Stimulated activated naive CD8-positive, alpha-beta T cell treated with anti-CD3 and anti-CD28 coated beads, Interleukin-15, amount 100 ng/mL, for 72 hours (primary cell): ENCODE data around the gene SLC18A2.

ENCODE experiments used
- ATAC-seq: fragments of 150-1000 bp; cut with Tn5 transposase; 2 replicates; pipeline ENCODE4 v1.10.0; 2021; ENCODE audit warnings: mild to moderate bottlenecking, moderate library complexity
- DNase-seq, 2 donors: peaks; one replicate each; pipeline ENCODE4 v3.0.0; 2021 to 2022
- H3K27ac Mint-ChIP-seq, 2 donors: one replicate each; pipeline ENCODE4 v1.8.0; 2022; ENCODE audit warnings: mild to moderate bottlenecking in 2 of 2, mixed read lengths in 2 of 2, moderate library complexity in 2 of 2
- H3K27me3 Mint-ChIP-seq: one replicate; pipeline ENCODE4 v1.8.0; 2022; ENCODE audit warnings: mixed read lengths
- H3K4me1 Mint-ChIP-seq: one replicate; pipeline ENCODE4 v1.8.0; 2022; ENCODE audit warnings: mild to moderate bottlenecking, mixed read lengths
- H3K4me3 Mint-ChIP-seq, 2 donors: one replicate each; pipeline ENCODE4 v1.8.0; 2022; ENCODE audit warnings: mild to moderate bottlenecking in 2 of 2, mixed read lengths in 2 of 2, moderate library complexity in 1 of 2
- H3K9me3 Mint-ChIP-seq, 2 donors: one replicate each; pipeline ENCODE4 v1.8.0; 2022; ENCODE audit warnings: mixed read lengths in 2 of 2

SLC18A2 gene

GRCh38 chr10:117253908-117254307, 13.0 kb downstream of the SLC18A2 start:
- H3K27ac Mint-ChIP-seq, result no peak overlapping the region
- ATAC-seq (no peak), DNase-seq (no peak)
- H3K4me3 Mint-ChIP-seq, result no peak overlapping the region
- no peaks in the 10 kb centered on the region for H3K4me1 Mint-ChIP-seq
- H3K27me3 Mint-ChIP-seq, result peaks cover 31% of the 10 kb centered on the region
- H3K9me3 Mint-ChIP-seq, result no peaks in the 10 kb centered on the region

GRCh38 chr10:117254338-117254737, 13.4 kb downstream of the SLC18A2 start:
- Mint-ChIP-seq H3K27ac (no peak overlapping the region), H3K4me1 (peaks cover 3% of the 10 kb centered on the region), H3K4me3 (no peak overlapping the region), H3K9me3 (no peaks in the 10 kb centered on the region), H3K27me3 (peaks cover 31% of the 10 kb centered on the region)
- ATAC-seq, result no peak
- no peak for DNase-seq

DNA sequence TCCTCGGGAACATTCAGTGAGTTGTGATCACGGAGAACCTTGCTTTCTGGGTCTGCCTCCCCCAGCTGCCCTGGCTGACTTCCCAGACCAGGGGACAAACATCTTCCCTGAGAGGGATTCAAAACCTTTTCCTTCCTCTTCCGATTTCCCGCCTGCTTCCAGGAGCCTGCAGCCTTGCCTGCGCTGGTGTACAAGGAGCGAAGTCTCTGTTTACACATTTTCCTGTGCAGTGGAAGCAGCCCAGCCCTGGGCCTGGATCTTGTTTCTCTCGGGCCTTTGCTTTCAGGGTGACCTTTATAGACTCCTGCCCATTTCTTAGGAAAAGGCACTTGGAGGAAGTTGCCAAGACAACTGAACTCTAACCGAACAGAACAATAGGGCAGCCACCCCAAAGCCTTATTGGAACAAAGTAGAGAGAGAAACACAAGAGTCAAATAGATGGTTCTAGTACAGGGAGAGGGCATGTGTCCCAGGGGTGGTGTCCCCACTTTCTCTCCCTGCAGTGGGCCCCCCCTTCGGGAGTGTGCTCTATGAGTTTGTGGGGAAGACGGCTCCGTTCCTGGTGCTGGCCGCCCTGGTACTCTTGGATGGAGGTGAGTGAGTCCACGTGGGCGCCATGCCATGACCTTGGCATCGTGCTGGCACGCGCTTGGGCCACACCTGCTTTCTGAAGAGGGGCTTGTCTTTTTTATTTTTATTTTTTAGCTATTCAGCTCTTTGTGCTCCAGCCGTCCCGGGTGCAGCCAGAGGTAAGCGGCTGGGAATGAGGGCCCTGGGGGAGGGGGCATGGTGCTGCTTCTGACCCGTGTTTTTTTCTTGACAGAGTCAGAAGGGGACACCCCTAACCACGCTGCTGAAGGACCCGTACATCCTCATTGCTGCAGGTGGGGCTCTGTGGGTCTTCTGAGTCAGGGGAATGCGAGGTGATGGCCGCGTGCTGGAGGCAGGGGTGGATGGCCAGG, 14.1 kb downstream of the SLC18A2 start:
- Mint-ChIP-seq H3K4me3 (no peak overlapping the region), H3K27ac (no peak overlapping the region), H3K9me3 (no peaks in the 10 kb centered on the region), H3K4me1 (peaks cover 10% of the 10 kb centered on the region), H3K27me3 (peaks cover 31% of the 10 kb centered on the region)
- ATAC-seq, result no peak
- DNase-seq, result no peak

GRCh38 chr10:117255835-117256460, 15.0 kb downstream of the SLC18A2 start:
- Mint-ChIP-seq H3K27ac (no peak overlapping the region), H3K4me1 (peaks cover 14% of the 10 kb centered on the region), H3K9me3 (no peaks in the 10 kb centered on the region), H3K4me3 (no peak overlapping the region), H3K27me3 (peaks cover 30% of the 10 kb centered on the region)
- ATAC-seq (peak; percentile 29), DNase-seq (no peak)

DNA sequence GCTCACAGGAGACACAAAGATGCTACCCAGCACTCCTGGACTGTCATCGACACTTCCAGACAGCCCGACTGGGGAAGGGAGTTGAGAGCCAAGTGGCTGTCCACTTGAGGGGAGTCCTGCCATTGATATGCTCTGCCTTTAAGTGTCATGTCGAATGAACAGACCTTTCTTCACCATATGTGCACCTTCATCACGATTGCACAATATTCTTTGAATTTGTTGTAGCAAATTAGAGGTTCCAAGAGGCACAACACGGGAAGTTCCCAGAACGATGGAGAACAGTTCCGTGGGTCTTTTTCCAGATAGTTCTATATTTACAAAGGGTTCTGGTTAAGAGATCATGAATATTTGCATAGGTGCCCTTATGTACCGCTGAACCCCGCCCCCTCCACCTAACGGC, 16.0 kb downstream of the SLC18A2 start:
- DNase-seq (no peak), ATAC-seq (no peak)
- peaks cover 14% of the 10 kb centered on the region for H3K4me1 Mint-ChIP-seq
- no peak overlapping the region for H3K27ac Mint-ChIP-seq
- peaks cover 32% of the 10 kb centered on the region for H3K27me3 Mint-ChIP-seq
- no peaks in the 10 kb centered on the region for H3K9me3 Mint-ChIP-seq
- H3K4me3 Mint-ChIP-seq, result no peak overlapping the region

GRCh38 chr10:117257721-117258120, 16.8 kb downstream of the SLC18A2 start:
- Mint-ChIP-seq H3K4me3 (no peak overlapping the region), H3K27ac (no peak overlapping the region)

GRCh38 chr10:117259279-117259678, 18.4 kb downstream of the SLC18A2 start:
- ATAC-seq (no peak), DNase-seq (no peak)
- no peaks in the 10 kb centered on the region for H3K9me3 Mint-ChIP-seq
- peaks cover 49% of the 10 kb centered on the region for H3K27me3 Mint-ChIP-seq
- no peak overlapping the region for H3K27ac Mint-ChIP-seq
- H3K4me1 Mint-ChIP-seq, result peaks cover 14% of the 10 kb centered on the region
- H3K4me3 Mint-ChIP-seq, result no peak overlapping the region

More at GRCh38 chr10:117257721-117258120, 16.8 kb downstream of the SLC18A2 start:
- Mint-ChIP-seq H3K4me1 (peaks cover 14% of the 10 kb centered on the region), H3K9me3 (no peaks in the 10 kb centered on the region), H3K27me3 (peaks cover 40% of the 10 kb centered on the region)
- DNase-seq (no peak), ATAC-seq (no peak)

DNA sequence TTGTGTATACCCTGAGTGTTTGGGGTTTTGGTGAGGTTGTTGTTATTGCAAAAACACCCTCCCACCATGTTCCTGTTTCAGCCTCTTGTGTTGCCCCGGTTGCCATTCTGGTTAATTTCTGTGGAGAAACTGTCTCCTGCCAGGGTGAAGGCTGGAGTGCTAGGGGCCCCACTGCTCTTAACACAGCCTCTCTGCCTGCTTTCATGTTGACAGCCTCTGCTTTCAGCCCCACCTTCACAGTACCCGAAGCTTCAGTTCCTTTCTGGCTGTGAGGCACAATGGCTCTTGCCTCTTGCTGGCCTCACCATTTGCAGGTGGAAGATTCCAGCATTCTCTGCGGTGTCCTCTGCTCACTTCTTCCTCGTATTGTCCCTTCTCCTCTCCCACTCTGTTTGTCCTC, 19.2 kb downstream of the SLC18A2 start:
- DNase-seq, result no peak
- Mint-ChIP-seq H3K4me1 (peaks cover 14% of the 10 kb centered on the region), H3K4me3 (no peak overlapping the region), H3K27me3 (peaks cover 49% of the 10 kb centered on the region), H3K9me3 (no peaks in the 10 kb centered on the region), H3K27ac (peak overlapping the region in 1 of 2 donors; percentile 84)
- ATAC-seq, result peak; percentile 72

GRCh38 chr10:117261501-117261900, 20.6 kb downstream of the SLC18A2 start:
- no peaks in the 10 kb centered on the region for H3K9me3 Mint-ChIP-seq
- H3K27ac Mint-ChIP-seq, result no peak overlapping the region
- no peak for DNase-seq
- H3K4me1 Mint-ChIP-seq, result peaks cover 14% of the 10 kb centered on the region
- H3K4me3 Mint-ChIP-seq, result no peak overlapping the region
- peaks cover 49% of the 10 kb centered on the region for H3K27me3 Mint-ChIP-seq
- ATAC-seq, result no peak

GRCh38 chr10:117262291-117262902, 21.5 kb downstream of the SLC18A2 start:
- ATAC-seq, result no peak
- Mint-ChIP-seq H3K4me3 (no peak overlapping the region), H3K27me3 (peaks cover 49% of the 10 kb centered on the region), H3K9me3 (no peaks in the 10 kb centered on the region), H3K4me1 (peaks cover 14% of the 10 kb centered on the region), H3K27ac (no peak overlapping the region)
- no peak for DNase-seq

DNA sequence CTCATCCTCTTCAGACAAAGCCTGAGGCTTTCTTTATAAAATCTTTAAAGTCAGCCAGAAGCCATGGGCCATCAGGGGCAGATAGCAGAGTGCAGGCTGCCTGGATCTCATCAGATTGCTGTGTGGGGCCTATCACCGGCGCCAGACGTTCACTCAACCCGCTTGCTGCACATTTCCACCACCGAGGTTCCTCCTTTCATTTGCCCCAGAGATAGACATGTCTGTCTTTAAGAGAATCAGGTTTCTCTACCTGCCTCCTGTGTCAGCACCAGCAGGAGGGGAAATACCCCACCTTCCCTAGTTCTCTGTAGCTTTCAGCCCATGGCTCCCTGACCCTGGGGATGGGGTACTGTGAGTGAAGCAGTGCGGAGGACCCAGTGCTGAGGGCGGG, 22.0 kb downstream of the SLC18A2 start:
- Mint-ChIP-seq H3K9me3 (no peaks in the 10 kb centered on the region), H3K4me1 (peaks cover 14% of the 10 kb centered on the region), H3K27ac (no peak overlapping the region), H3K4me3 (no peak overlapping the region), H3K27me3 (peaks cover 49% of the 10 kb centered on the region)
- ATAC-seq, result no peak
- no peak for DNase-seq

- no peak overlapping the region for H3K4me3 Mint-ChIP-seq
- ATAC-seq (no peak), DNase-seq (no peak)
- peaks cover 6% of the 10 kb centered on the region for H3K4me1 Mint-ChIP-seq
- no peaks in the 10 kb centered on the region for H3K9me3 Mint-ChIP-seq
- H3K27me3 Mint-ChIP-seq, result peaks cover 35% of the 10 kb centered on the region
- H3K27ac Mint-ChIP-seq, result no peak overlapping the region
Observed at GRCh38 chr10:117264782-117265181, 23.9 kb downstream of the SLC18A2 start.

GRCh38 chr10:117266400-117266799, 25.5 kb downstream of the SLC18A2 start:
- H3K27ac Mint-ChIP-seq, result no peak overlapping the region
- peaks cover 22% of the 10 kb centered on the region for H3K27me3 Mint-ChIP-seq
- H3K4me3 Mint-ChIP-seq, result no peak overlapping the region
- no peaks in the 10 kb centered on the region for H3K4me1 Mint-ChIP-seq
- DNase-seq (no peak), ATAC-seq (no peak)
- no peaks in the 10 kb centered on the region for H3K9me3 Mint-ChIP-seq

GRCh38 chr10:117266812-117267211, 25.9 kb downstream of the SLC18A2 start:
- DNase-seq, result no peak
- peaks cover 18% of the 10 kb centered on the region for H3K27me3 Mint-ChIP-seq

DNA sequence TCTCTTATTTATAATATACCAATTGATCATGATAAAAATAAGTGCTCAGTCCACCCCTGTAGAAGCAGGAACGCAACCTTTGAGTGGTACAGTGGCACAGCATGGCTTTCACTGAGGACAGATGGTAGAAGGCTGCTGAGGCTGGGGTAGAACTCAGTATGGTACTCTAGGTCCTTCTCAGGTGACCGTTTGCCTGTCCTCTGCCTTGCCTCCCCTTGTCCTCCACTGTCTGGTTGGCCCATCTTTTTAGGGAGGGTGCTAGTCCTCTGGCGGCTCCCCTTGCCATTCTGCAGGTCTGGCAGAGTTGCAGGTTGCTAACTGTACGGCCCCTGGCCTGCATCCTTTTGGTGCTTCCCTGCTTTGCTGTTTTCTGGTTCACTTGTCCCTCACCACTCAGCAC, 27.3 kb downstream of the SLC18A2 start:
- H3K9me3 Mint-ChIP-seq, result no peaks in the 10 kb centered on the region
- no peak overlapping the region for H3K4me3 Mint-ChIP-seq
- no peak overlapping the region for H3K27ac Mint-ChIP-seq
- H3K27me3 Mint-ChIP-seq, result peaks cover 3% of the 10 kb centered on the region
- DNase-seq (no peak), ATAC-seq (no peak)
- no peaks in the 10 kb centered on the region for H3K4me1 Mint-ChIP-seq

More at GRCh38 chr10:117266812-117267211, 25.9 kb downstream of the SLC18A2 start:
- Mint-ChIP-seq H3K27ac (peak overlapping the region in 1 of 2 donors; percentile 24), H3K4me1 (no peaks in the 10 kb centered on the region), H3K9me3 (no peaks in the 10 kb centered on the region), H3K4me3 (no peak overlapping the region)
- no peak for ATAC-seq

DNA sequence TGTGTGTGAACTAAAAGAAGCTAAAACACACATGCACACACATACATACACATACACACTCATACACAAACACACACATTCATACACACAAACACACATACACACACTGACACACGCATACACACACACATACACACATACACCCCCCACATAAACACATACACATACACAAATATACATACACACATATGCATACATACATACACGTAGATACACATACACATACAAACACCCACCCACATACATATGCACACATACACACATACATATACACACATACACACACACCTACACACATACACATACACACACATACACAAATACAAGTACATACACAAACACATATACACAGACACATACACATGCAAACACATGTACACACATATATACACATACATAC, 28.0 kb downstream of the SLC18A2 start:
- DNase-seq (no peak), ATAC-seq (no peak)
- Mint-ChIP-seq H3K4me1 (no peaks in the 10 kb centered on the region), H3K4me3 (no peak overlapping the region), H3K27me3 (no peaks in the 10 kb centered on the region), H3K27ac (no peak overlapping the region), H3K9me3 (no peaks in the 10 kb centered on the region)
